GM12872 (cell line): Measurements from ENCODE around the gene IRF5.
A peak's percentile ranks its signal among the peaks of the same experiment; 100 is the strongest.

Source experiments
- TF ChIP-seq, protein P1 (sequence below): IDR thresholded peaks from 3 replicates; pipeline ENCODE4 v1.5.1; 2011; ENCODE audit warnings: low read depth, mild to moderate bottlenecking, low read length, moderate library complexity; ENCODE audit not compliant: insufficient read depth

Gene IRF5

DNA sequence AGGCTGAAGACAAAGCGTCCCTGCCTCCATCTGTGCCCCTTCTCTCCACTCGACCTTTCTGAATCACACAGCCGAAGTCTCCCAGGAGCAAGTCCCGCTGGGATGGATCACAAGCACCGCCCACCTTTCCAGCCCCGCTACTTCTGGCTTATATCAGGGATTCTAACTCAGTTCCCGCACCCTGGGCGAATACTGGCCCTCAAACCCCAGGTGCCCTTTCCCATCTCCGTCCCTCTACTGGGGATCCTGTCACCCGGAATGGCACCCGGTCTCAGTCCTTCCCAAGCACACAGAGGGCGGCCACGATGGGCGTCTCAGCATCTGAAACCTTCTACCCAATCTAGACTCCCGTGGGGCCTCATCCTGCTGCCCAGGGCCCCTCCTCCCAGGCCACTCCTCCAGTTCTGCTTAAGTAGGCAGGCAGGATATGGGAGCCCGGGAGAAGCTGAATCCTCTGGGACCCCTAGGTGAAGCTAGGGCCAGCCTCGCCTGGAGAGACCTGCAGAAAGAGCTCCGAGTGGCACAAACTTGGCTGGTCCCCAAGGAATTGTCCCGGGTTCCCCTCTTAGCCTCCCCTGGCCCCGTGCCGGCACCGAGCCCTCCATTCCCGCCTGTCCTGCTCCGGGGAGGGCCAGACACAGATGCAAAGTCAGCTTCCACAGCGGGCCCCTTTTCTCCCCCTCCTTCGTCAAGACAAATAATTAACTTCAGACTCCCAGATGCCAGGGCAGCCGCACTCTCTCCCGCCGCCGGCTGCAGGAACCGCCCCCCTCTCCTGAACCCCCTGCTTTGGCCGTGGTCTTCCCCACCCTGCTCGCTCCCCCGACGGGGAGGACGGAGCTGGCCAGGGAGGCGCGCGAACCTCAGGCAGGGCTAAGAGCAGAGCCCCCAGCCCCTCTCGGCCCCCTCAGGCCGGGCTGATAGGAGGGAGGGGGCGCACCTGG lies 27.8 kb upstream of the IRF5 start:
- TF ChIP-seq, protein P1, sequence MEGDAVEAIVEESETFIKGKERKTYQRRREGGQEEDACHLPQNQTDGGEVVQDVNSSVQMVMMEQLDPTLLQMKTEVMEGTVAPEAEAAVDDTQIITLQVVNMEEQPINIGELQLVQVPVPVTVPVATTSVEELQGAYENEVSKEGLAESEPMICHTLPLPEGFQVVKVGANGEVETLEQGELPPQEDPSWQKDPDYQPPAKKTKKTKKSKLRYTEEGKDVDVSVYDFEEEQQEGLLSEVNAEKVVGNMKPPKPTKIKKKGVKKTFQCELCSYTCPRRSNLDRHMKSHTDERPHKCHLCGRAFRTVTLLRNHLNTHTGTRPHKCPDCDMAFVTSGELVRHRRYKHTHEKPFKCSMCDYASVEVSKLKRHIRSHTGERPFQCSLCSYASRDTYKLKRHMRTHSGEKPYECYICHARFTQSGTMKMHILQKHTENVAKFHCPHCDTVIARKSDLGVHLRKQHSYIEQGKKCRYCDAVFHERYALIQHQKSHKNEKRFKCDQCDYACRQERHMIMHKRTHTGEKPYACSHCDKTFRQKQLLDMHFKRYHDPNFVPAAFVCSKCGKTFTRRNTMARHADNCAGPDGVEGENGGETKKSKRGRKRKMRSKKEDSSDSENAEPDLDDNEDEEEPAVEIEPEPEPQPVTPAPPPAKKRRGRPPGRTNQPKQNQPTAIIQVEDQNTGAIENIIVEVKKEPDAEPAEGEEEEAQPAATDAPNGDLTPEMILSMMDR: no peak

DNA sequence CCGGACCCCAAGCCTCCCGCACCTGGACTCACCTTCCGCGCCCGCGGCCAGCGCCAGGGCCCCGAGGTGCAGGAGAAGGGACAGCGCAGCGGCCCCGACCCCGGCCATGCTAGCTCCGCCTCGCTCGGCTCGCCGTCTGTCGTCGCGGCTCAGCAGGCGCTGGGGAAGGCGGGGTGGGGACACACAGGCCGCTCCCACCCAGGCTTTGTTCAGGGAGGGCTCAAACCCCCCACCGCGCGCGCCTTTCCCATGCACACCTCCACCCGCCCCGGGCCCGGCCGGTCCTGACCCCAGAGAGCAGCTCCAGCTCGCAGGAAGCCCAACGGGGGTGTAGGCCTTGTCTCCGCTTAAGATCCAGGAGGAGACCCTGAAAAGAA lies 27.2 kb upstream of the IRF5 start, which contains the start of gene KCP:
Gene KCP, minus strand, starts transcription at position 141 of the 377 bp plus-strand sequence. Its CDS starts 33 bp downstream, at position 108.
- TF ChIP-seq, protein P1: no peak

DNA sequence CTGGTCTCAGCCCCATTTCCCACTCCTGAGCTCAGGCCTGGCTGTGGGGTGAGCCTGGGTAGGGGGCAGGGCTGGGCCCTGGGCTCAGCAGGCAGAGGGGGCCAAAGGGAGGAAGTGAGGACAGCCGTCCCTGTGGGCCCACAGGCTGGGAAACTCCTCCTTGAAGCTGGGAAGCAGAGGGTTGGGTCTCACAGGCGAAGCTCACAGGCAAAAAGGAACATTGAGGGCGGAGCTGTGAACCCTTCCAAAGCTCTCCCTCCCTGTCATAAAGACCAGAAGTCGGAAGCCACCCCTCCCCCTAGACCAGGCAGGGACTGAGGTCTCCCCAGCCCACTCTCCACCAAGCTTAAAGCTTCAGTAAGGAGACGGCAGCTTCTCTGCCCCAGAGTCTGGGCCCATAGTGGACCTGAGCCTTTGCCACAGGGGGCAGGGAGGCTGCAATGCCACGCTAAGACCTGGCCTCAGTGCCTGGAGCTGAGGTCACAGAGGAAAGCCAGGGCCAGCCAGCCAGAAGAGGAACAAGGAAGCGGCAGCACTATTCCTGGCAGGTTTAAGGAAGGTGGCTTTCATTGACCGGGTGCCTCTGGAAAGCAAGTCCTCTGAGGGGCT lies 26.2 kb upstream of the IRF5 start:
- TF ChIP-seq, protein P1: no peak

DNA sequence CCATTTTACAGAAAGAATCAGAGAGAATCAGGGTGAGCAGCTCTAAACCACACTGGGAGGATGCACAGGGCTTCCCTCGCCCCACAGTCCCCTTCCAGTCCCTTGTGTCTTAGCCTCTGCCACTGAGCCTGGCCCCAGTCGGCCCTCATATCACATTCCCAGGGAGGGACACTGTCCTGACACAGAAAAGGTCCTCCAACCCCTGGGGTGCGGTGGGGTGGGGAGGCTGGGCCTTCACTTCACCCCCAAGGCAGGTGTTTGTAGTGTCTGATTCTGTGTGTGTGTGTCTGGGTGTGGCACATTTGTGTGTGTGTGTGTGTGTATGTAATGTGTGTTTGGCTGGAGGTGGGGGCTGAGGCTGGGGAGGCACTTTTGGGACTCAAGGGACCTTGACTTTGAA lies 25.4 kb upstream of the IRF5 start:
- TF ChIP-seq, protein P1: no peak

DNA sequence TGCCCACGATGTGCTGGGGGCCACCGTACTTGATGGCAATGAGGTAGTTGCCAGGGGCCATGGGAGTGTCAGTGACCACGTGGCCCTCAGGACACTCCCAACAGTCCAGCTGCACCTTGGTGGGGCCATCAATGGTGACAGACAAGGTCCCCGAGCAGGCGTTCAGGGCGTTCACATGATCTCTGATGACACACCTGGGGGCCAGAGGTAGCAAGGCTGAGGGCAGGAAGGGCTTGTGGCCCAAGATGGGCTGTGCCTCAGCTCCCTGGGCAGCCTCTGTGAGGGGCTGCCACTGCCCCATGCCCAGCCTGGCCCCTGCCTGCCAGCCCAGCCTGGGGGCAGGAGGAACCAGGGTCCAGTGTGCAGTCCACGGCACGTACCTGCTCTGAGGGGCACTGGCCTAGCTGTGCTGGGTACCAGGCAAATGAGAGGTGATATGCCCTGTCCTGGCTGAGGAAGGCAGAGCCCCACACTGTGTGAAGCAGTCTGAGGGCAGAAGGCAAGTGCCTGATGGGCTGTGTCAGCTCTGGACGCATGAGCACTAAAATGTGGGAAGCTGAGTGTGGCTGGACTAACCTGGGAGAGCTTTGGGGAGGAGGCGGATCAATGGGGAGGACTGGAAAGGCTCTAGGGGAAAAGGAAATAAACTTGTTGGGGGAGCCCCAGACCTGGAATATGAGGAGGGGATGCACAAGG lies 23.7 kb upstream of the IRF5 start:
- TF ChIP-seq, protein P1: no peak

DNA sequence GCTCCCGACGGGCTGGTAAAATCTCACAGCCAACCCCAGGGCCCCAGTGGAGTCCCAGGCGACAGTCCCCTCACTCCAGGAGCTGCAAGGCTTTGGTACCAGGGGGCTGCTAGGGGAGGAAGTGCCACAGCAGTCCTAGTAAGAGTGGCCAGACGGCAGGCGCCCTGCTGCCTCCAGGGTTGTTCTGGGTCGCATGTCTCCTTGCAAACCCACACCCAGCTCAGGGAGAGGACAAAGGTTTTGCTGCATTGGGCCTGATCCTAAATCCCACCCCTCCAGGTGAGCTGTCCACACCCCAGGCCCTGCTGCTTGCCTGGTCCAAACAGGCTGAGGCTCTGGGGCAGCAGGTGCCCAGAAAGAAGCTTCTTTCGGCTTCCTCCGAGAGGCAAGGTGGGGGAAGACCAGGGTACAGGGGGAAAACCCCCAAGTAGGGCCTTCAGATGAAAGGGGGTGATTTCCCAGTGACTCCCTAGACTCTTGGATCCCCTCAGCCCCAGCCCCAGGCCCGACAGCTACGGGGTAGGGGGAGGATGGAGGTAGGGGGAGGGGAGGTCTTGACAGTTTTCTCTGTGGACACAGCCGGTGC lies 23.1 kb upstream of the IRF5 start:
- TF ChIP-seq, protein P1: peak; percentile 40; the same call in 2 of the 3 replicates
